CD4-positive, alpha-beta T cell (primary cell): ENCODE data around the gene SPAG9. TPM values are rescaled to one million over a fixed set of nuclear protein-coding genes. Genes with fewer than 3 reads are reported as not detected.
"Not testable (repeated sequence)": the region's sequence is repeated elsewhere in the genome, so short reads cannot be mapped to it uniquely, and the experiment has no call there.

Experiments
- ATAC-seq: fragments of 200-7000 bp; cut with Tn5 transposase; one replicate; pipeline ENCODE4 v1.10.0; 2022; ENCODE audit warnings: mild to moderate bottlenecking; ENCODE audit not compliant: poor library complexity
- CTCF ChIA-PET: fragments of 350-600 bp; sonication (Branson Sonifier 250); formaldehyde crosslinking; loops from one replicate; lab custom pipeline; 2021; ENCODE audit warnings: antibody characterized with exemption, inconsistent platforms; lab: Charles Lee
- POLR2A ChIA-PET: fragments of 350-600 bp; sonication (Branson Sonifier 250); formaldehyde crosslinking; loops from one replicate; lab custom pipeline; 2021; ENCODE audit warnings: antibody characterized with exemption, inconsistent platforms; lab: Charles Lee
- DNase-seq, 14 experiments: peaks; one replicate each; pipeline ENCODE4 v3.0.0-alpha.2; 2013 to 2020; ENCODE audit warnings: mixed read lengths in 2 of 14
- H3K27ac ChIP-seq, 2 donors: one replicate each; pipeline versions ENCODE4 v1.5.1 to v1.7.0; 2013; ENCODE audit warnings: low read length in 2 of 2, low read depth in 1 of 2, mild to moderate bottlenecking in 1 of 2
- H3K27me3 ChIP-seq, 2 experiments: 1 replicate in 1 of 2; 2 replicates in 1 of 2; pipeline versions ENCODE4 v1.6.1 to v1.7.0; 2013; ENCODE audit warnings: low read length in 2 of 2, control low read depth in 1 of 2, mild to moderate bottlenecking in 1 of 2, moderate library complexity in 1 of 2; ENCODE audit not compliant: insufficient read depth in 2 of 2, control insufficient read depth in 1 of 2
- H3K36me3 ChIP-seq: one replicate; pipeline ENCODE4 v1.6.1; 2013; ENCODE audit warnings: low read length, control low read depth; ENCODE audit not compliant: insufficient read depth
- H3K4me1 ChIP-seq: one replicate; pipeline ENCODE4 v1.6.1; 2013; ENCODE audit warnings: low read length, control low read depth; ENCODE audit not compliant: insufficient read depth
- H3K4me3 ChIP-seq: one replicate; pipeline ENCODE4 v1.5.1; 2013; ENCODE audit warnings: mild to moderate bottlenecking, low read length, moderate library complexity
- H3K9me3 ChIP-seq, 2 experiments: 1 replicate in 1 of 2; 2 replicates in 1 of 2; pipeline versions ENCODE4 v1.6.1 to v1.7.0; 2013; ENCODE audit warnings: low read length in 2 of 2, mild to moderate bottlenecking in 2 of 2, control low read depth in 1 of 2, moderate library complexity in 1 of 2; ENCODE audit not compliant: control insufficient read depth in 1 of 2, insufficient read depth in 1 of 2
- H3K27ac Mint-ChIP-seq: one replicate; pipeline ENCODE4 v1.8.0; 2020; ENCODE audit warnings: mixed read lengths
- H3K27me3 Mint-ChIP-seq: one replicate; pipeline ENCODE4 v1.8.0; 2021; ENCODE audit warnings: mixed read lengths
- H3K36me3 Mint-ChIP-seq: one replicate; pipeline ENCODE4 v1.8.0; 2021; ENCODE audit warnings: low read depth, mixed read lengths
- H3K4me1 Mint-ChIP-seq: one replicate; pipeline ENCODE4 v1.8.0; 2021; ENCODE audit warnings: low read depth, mixed read lengths
- H3K4me3 Mint-ChIP-seq: one replicate; pipeline ENCODE4 v1.8.0; 2020; ENCODE audit warnings: mild to moderate bottlenecking, mixed read lengths
- H3K9me3 Mint-ChIP-seq: one replicate; pipeline ENCODE4 v1.8.0; 2020; ENCODE audit warnings: mixed read lengths
- intact Hi-C, 2 experiments: fragments of 100-400 bp; cut with DNase I in 1 of 2; cut with micrococcal nuclease in 1 of 2; formaldehyde crosslinking; loops; one replicate each; pipeline versions ENCODE4 v1.15.1 to v1.9.0; 2023 to 2025; cut with DNase I, micrococcal nuclease
- total RNA-seq, 174 experiments: library from RNA in 2 of 174; stranded (reverse) in 2 of 174; gene quantifications; one replicate each; pipeline ENCODE4 v1.2.3 and lab custom pipeline; 2021 to 2026
- TF ChIP-seq, protein P1 (sequence below): fragments of 200-600 bp; IDR thresholded peaks from one replicate; pipeline ENCODE4 v1.8.0; 2022; ENCODE audit warnings: antibody characterized with exemption, mild to moderate bottlenecking

The SPAG9 gene
- total RNA-seq, 2 experiments from 2014 or later, result 60.2 to 64.6 TPM

DNA sequence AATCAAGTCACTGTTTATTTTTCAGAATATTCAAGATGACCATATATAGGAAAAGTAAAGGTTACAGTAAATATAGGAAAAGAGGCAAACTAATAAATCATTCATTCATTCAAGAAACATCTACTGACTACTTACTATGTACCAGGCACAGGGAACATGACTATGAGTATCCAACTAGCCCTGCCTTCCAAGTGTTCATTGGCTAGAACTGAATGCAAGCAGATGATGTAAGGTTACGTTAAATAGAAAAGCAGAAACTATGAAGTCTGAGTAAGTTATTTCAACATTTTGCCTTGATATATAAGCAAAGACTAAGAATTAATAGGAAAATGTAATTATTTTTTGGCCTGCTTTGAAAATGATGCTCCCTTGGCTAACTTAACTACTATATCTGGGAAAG lies 36.7 kb downstream of the SPAG9 start:
- peaks cover 5% of the 10 kb centered on the region for H3K36me3 ChIP-seq
- no peaks in the 10 kb centered on the region for H3K9me3 ChIP-seq
- ChIA-PET CTCF (no interaction called here), POLR2A (no interaction called here)
- Mint-ChIP-seq H3K27me3 (no peaks in the 10 kb centered on the region), H3K27ac (no peak overlapping the region), H3K4me3 (no peak overlapping the region), H3K36me3 (peaks cover 20% of the 10 kb centered on the region), H3K4me1 (peaks cover 42% of the 10 kb centered on the region), H3K9me3 (no peaks in the 10 kb centered on the region)
- no peaks in the 10 kb centered on the region for H3K27me3 ChIP-seq
- DNase-seq (peak in 2 of 14 experiments; percentile 17 to 25), ATAC-seq (no peak)
- intact Hi-C loops, result no loop called here
- TF ChIP-seq, protein P1, sequence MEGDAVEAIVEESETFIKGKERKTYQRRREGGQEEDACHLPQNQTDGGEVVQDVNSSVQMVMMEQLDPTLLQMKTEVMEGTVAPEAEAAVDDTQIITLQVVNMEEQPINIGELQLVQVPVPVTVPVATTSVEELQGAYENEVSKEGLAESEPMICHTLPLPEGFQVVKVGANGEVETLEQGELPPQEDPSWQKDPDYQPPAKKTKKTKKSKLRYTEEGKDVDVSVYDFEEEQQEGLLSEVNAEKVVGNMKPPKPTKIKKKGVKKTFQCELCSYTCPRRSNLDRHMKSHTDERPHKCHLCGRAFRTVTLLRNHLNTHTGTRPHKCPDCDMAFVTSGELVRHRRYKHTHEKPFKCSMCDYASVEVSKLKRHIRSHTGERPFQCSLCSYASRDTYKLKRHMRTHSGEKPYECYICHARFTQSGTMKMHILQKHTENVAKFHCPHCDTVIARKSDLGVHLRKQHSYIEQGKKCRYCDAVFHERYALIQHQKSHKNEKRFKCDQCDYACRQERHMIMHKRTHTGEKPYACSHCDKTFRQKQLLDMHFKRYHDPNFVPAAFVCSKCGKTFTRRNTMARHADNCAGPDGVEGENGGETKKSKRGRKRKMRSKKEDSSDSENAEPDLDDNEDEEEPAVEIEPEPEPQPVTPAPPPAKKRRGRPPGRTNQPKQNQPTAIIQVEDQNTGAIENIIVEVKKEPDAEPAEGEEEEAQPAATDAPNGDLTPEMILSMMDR, result no peak
- peaks cover 5% of the 10 kb centered on the region for H3K4me1 ChIP-seq
- no peak overlapping the region for H3K4me3 ChIP-seq
- no peak overlapping the region for H3K27ac ChIP-seq

DNA sequence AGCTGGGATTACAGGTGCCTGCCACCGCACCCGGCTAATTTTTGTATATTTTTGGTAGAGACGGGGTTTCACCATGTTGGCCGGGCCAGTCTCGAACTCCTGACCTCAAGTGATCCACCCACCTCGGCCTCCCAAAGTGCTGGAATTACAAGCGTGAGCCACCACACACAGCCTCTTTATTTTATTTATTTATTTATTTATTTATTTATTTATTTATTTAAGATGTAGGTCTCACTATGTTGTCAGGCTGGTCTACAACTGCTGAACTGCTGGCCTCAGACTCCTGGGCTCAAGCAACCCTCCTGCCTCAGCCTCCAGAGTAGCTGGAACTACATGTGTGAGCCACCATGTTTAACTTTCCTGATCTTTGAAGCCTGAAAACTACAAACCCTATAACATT lies 37.3 kb downstream of the SPAG9 start:
- H3K36me3 ChIP-seq, H3K4me1 ChIP-seq, DNase-seq, POLR2A ChIA-PET, H3K27me3 Mint-ChIP-seq, CTCF ChIA-PET, intact Hi-C loops, H3K4me3 ChIP-seq, H3K9me3 Mint-ChIP-seq, H3K4me3 Mint-ChIP-seq, ATAC-seq, H3K27me3 ChIP-seq, H3K9me3 ChIP-seq, H3K27ac ChIP-seq, H3K27ac Mint-ChIP-seq: not testable (repeated sequence)
- Mint-ChIP-seq H3K36me3 (peaks cover 25% of the 10 kb centered on the region), H3K4me1 (peaks cover 42% of the 10 kb centered on the region)

DNA sequence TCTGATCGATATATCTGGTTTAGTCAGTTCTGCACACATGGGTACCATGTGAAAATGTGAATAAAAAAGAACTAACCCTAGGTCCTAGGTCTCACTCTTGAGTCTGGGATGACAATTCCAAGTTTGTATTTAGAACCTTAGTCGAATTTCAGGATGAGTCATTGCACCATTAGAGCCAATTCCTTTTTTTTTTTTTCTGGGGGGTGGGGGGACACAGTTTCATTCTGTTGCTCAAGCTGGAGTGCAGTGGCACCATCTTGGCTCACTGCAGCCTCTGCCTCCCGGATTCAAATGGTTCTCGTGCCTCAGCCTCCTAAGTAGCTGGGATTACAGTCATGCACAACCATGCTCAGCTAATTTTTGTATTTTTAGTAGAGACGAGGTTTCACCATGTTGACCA lies 41.6 kb downstream of the SPAG9 start:
- DNase-seq (peak in 1 of 14 experiments; percentile 5), ATAC-seq (no peak)
- intact Hi-C loops, result no loop called here
- CTCF ChIA-PET, result interaction anchor here (0.7 kb wide), 1 partner anchor 119 kb away, joined by 4 read pairs; no protein-coding TSS in a partner anchor
- Mint-ChIP-seq H3K4me1 (peaks cover 21% of the 10 kb centered on the region), H3K27me3 (no peaks in the 10 kb centered on the region), H3K9me3 (no peaks in the 10 kb centered on the region), H3K36me3 (peaks cover 57% of the 10 kb centered on the region), H3K4me3 (no peak overlapping the region), H3K27ac (no peak overlapping the region)
- Histone ChIP-seq H3K9me3 (no peaks in the 10 kb centered on the region), H3K4me3 (no peak overlapping the region), H3K27me3 (no peaks in the 10 kb centered on the region), H3K27ac (no peak overlapping the region), H3K36me3 (peaks cover 22% of the 10 kb centered on the region), H3K4me1 (no peaks in the 10 kb centered on the region)
- POLR2A ChIA-PET, result no interaction called here
- TF ChIP-seq, protein P1, result no peak

DNA sequence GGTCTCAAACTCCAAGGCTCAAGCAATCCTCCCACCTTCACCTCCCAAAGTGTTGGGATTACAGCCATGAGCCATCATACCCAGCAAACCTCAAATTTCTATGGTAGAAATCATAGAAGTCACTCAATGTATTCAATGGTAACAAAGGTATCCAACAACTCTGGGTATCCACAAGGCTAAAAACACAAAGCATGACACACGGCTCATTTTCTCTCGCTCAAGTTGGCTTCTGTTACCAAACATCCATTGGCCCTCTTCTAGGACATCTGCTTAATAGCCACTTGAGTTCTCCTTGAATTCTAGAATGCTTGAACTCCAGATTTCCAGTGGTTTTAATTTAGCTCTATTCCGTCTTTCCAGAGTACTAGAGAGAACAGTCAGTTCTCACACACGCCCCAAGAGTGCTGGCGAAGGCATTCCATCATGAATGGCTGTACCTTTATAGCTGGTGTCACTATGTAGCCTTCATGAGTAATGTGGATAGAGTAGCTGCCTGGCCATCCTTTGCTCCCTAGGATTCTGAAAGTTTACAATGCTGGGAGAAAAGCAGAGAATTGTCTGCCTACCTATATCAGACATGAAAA lies 42.6 kb downstream of the SPAG9 start:
- Histone ChIP-seq H3K36me3 (peaks cover 22% of the 10 kb centered on the region), H3K4me3 (no peak overlapping the region), H3K4me1 (no peaks in the 10 kb centered on the region), H3K9me3 (no peaks in the 10 kb centered on the region), H3K27me3 (no peaks in the 10 kb centered on the region), H3K27ac (no peak overlapping the region)
- ChIA-PET CTCF (interaction anchor here (0.7 to 1.2 kb wide), 2 partner anchors 10 to 118 kb away, joined by 3 to 4 read pairs; no protein-coding TSS in a partner anchor), POLR2A (no interaction called here)
- Mint-ChIP-seq H3K27me3 (no peaks in the 10 kb centered on the region), H3K4me3 (no peak overlapping the region), H3K4me1 (peaks cover 17% of the 10 kb centered on the region), H3K36me3 (peaks cover 61% of the 10 kb centered on the region), H3K9me3 (no peaks in the 10 kb centered on the region), H3K27ac (no peak overlapping the region)
- no peak for DNase-seq
- intact Hi-C loops, result no loop called here
- no peak for ATAC-seq
- TF ChIP-seq, protein P1, result no peak
